Measurements from ENCODE around the gene SDHB.

GRCh38 chr1:17024721-17025120 is 29.1 kb downstream of the SDHB start:
- TF ChIP-seq ZSCAN20 (CRISPR knock-in tag; IDR thresholded peaks at IDR 0.05; ENCODE audit: borderline replicate concordance) = no peak
- no peak for TF ChIP-seq WIZ (CRISPR knock-in tag; IDR thresholded peaks at IDR 0.05)

All from HepG2 (cell line).